Sigmoid colon (tissue), 7 donors: ENCODE results near the gene TNFRSF13B. TPM values are rescaled to one million over a fixed set of nuclear protein-coding genes. Genes with fewer than 3 reads are reported as not detected.
"Not testable (repeated sequence)": the region's sequence is repeated elsewhere in the genome, so short reads cannot be mapped to it uniquely, and the experiment has no call there.

Experiments
- DNase-seq: peaks from one replicate; pipeline ENCODE4 v3.0.0-alpha.2; 2019
- H3K27ac ChIP-seq, 4 donors: fragments of 200-600 bp; sonication (generic); one replicate each; pipeline ENCODE4 v1.5.1; 2016 to 2019; ENCODE audit warnings: mild to moderate bottlenecking in 1 of 4
- H3K27me3 ChIP-seq, 3 donors: fragments of 200-600 bp; sonication (generic); one replicate each; pipeline ENCODE4 v1.5.1; 2019; ENCODE audit warnings: mild to moderate bottlenecking in 1 of 3
- H3K36me3 ChIP-seq, 4 donors: fragments of 200-600 bp; sonication (generic); one replicate each; pipeline ENCODE4 v1.5.1; 2016 to 2019
- H3K4me1 ChIP-seq, 4 donors: fragments of 200-600 bp; sonication (generic); one replicate each; pipeline ENCODE4 v1.5.1; 2017 to 2019
- H3K4me3 ChIP-seq, 4 donors: fragments of 200-600 bp; sonication (generic); one replicate each; pipeline ENCODE4 v1.5.1; 2017 to 2019; ENCODE audit warnings: mild to moderate bottlenecking in 2 of 4, moderate library complexity in 1 of 4
- H3K9me3 ChIP-seq, 4 donors: fragments of 200-600 bp in 3 of 4; sonication (generic) in 3 of 4; one replicate each; pipeline versions ENCODE4 v1.5.1 to v1.6.1; 2013 to 2019
- EP300 ChIP-seq, 4 donors: sonication (generic); formaldehyde crosslinking; IDR thresholded peaks; one replicate each; pipeline ENCODE4 v1.6.1; 2017; ENCODE audit warnings: antibody characterized with exemption in 4 of 4
- POLR2A ChIP-seq, 2 donors: fragments of 450-650 bp; IDR thresholded peaks; one replicate each; pipeline ENCODE4 v1.6.1; 2016; ENCODE audit warnings: antibody characterized with exemption in 2 of 2, mild to moderate bottlenecking in 2 of 2, moderate library complexity in 2 of 2
- POLR2AphosphoS5 ChIP-seq, 4 donors: sonication (generic); formaldehyde crosslinking; IDR thresholded peaks; one replicate each; pipeline ENCODE4 v1.6.1; 2017; ENCODE audit warnings: antibody characterized with exemption in 4 of 4
- WGBS, 2 donors: extraction: QIAGEN DNeasy Blood & Tissue Kit; methylation state at CpG; one replicate each; pipeline ENCODE4 v1.1.7; 2013; 5-methylcytosine and 5-hydroxymethylcytosine counted together
- intact Hi-C: fragments of 100-400 bp; cut with DNase I; formaldehyde crosslinking; loops from one replicate; pipeline ENCODE4 v1.15.1; 2023
- polyA plus RNA-seq, 3 donors: library from polyadenylated mRNA; stranded (reverse); fragments of 200-250 nt; gene quantifications; one replicate each; pipeline ENCODE4 v1.2.3, GENCODE V29; 2013
- total RNA-seq, 4 donors: library from RNA; depleted of rRNA; stranded (reverse); fragments of >200 nt; gene quantifications; one replicate each; pipeline ENCODE4 v1.1.0, GENCODE V29; 2016
- TF ChIP-seq, protein P1 (sequence below), 4 experiments: fragments of 450-650 bp in 3 of 4; fragments of 200-600 bp in 1 of 4; IDR thresholded peaks; one replicate each; pipeline ENCODE4 v1.5.1; 2016 to 2019; ENCODE audit warnings: antibody characterized with exemption in 4 of 4, mild to moderate bottlenecking in 3 of 4, moderate library complexity in 2 of 4
- donor health status: healthy with polysubstance abuse.
- donor health status: Bipolar disorder and iron deficiency.
- donor health status: healthy.

TNFRSF13B gene
- total and polyA plus RNA-seq, 7 donors: 15.2 TPM; not detected in 6

- no peak overlapping the region for H3K4me3 ChIP-seq
- H3K4me1 ChIP-seq: no peaks in the 10 kb centered on the region
- no peak for DNase-seq
- 74 to 84% methylated on average over 4 of the region's 4 CpGs for WGBS, 2 donors
- no peak overlapping the region for H3K27ac ChIP-seq
- no peaks in the 10 kb centered on the region for H3K9me3 ChIP-seq
- no peak for TF ChIP-seq EP300 (IDR thresholded peaks at IDR 0.05)
- TF ChIP-seq, protein P1, sequence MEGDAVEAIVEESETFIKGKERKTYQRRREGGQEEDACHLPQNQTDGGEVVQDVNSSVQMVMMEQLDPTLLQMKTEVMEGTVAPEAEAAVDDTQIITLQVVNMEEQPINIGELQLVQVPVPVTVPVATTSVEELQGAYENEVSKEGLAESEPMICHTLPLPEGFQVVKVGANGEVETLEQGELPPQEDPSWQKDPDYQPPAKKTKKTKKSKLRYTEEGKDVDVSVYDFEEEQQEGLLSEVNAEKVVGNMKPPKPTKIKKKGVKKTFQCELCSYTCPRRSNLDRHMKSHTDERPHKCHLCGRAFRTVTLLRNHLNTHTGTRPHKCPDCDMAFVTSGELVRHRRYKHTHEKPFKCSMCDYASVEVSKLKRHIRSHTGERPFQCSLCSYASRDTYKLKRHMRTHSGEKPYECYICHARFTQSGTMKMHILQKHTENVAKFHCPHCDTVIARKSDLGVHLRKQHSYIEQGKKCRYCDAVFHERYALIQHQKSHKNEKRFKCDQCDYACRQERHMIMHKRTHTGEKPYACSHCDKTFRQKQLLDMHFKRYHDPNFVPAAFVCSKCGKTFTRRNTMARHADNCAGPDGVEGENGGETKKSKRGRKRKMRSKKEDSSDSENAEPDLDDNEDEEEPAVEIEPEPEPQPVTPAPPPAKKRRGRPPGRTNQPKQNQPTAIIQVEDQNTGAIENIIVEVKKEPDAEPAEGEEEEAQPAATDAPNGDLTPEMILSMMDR (IDR thresholded peaks at IDR 0.05): no peak
- TF ChIP-seq POLR2A (IDR thresholded peaks at IDR 0.05): no peak
- no peaks in the 10 kb centered on the region for H3K27me3 ChIP-seq
- no peaks in the 10 kb centered on the region for H3K36me3 ChIP-seq
- intact Hi-C loops: no loop called here
Observed at GRCh38 chr17:16922386-16923096, 49.4 kb downstream of the TNFRSF13B start.

- DNase-seq, intact Hi-C loops, H3K27ac ChIP-seq, H3K4me3 ChIP-seq, H3K4me1 ChIP-seq, H3K36me3 ChIP-seq, H3K9me3 ChIP-seq, H3K27me3 ChIP-seq: not testable (repeated sequence)
- WGBS, 2 donors: 92 to 94% methylated on average over 6 of the region's 6 CpGs
Observed at GRCh38 chr17:16921451-16921850, 50.5 kb downstream of the TNFRSF13B start.

DNA sequence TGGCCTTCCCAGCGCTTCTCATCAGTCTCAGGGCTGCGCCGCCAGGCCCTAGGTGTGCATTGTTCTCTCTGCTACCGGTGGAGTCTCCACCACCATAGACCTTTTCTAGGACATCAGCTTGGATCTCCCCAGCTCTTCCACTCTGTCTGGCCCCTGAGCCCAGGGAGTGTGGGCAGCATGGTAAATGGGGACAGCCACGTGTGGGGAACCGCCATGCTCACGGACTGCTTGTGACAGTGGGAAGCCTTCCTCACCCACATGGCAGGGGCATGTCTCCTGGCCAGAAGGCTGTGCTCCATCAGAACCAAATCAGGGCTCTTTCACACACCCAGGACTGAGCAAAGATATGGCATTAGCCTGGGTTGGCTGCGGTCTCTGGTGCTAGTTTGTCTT is 51.3 kb downstream of the TNFRSF13B start:
- Histone ChIP-seq H3K27me3 (no peaks in the 10 kb centered on the region), H3K4me1 (no peaks in the 10 kb centered on the region), H3K27ac (no peak overlapping the region), H3K36me3 (no peaks in the 10 kb centered on the region), H3K4me3 (no peak overlapping the region), H3K9me3 (no peaks in the 10 kb centered on the region)
- peak; percentile 17 for DNase-seq
- TF ChIP-seq, protein P1 (IDR thresholded peaks at IDR 0.05): no peak
- TF ChIP-seq EP300 (IDR thresholded peaks at IDR 0.05) (no peak), POLR2A (IDR thresholded peaks at IDR 0.05) (no peak), POLR2AphosphoS5 (IDR thresholded peaks at IDR 0.05) (no peak)
- intact Hi-C loops: no loop called here
- 96% methylated on average over 8 of the region's 8 CpGs for WGBS, 2 donors

GRCh38 chr17:16919663-16920627 is 52.0 kb downstream of the TNFRSF13B start:
- Histone ChIP-seq H3K27ac (no peak overlapping the region), H3K4me1 (no peaks in the 10 kb centered on the region), H3K36me3 (no peaks in the 10 kb centered on the region), H3K27me3 (no peaks in the 10 kb centered on the region), H3K4me3 (no peak overlapping the region), H3K9me3 (no peaks in the 10 kb centered on the region)
- TF ChIP-seq, protein P1 (IDR thresholded peaks at IDR 0.05): no peak
- TF ChIP-seq POLR2AphosphoS5 (IDR thresholded peaks at IDR 0.05) (no peak), EP300 (IDR thresholded peaks at IDR 0.05) (no peak), POLR2A (IDR thresholded peaks at IDR 0.05) (no peak)
- DNase-seq: no peak
- intact Hi-C loops: no loop called here
- WGBS, 2 donors: 92 to 93% methylated on average over 15 of the region's 15 CpGs

DNA sequence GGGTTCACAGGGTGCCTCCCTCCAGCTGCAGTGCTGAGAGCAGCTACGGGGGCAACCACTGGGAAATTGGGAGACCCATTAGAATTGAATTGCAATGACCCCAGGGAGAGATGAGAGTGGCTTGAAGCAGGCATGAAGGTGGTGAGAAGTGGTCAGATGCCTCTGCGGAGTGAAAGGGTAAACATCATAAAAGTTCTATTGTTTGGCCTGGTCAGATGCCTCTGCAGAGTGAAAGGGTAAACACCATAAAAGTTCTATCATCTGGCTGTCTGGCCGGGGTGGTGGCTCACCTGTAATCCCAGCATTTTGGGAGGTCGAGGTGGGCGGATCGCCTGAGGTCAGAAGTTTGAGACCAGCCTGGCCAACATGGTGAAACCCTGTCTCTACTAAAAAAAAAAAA is 53.5 kb downstream of the TNFRSF13B start:
- Histone ChIP-seq H3K27ac (no peak overlapping the region), H3K4me1 (no peaks in the 10 kb centered on the region), H3K27me3 (no peaks in the 10 kb centered on the region), H3K9me3 (no peaks in the 10 kb centered on the region), H3K4me3 (no peak overlapping the region), H3K36me3 (no peaks in the 10 kb centered on the region)
- DNase-seq: no peak
- intact Hi-C loops: no loop called here
- TF ChIP-seq, protein P1 (IDR thresholded peaks at IDR 0.05): no peak
- TF ChIP-seq EP300 (IDR thresholded peaks at IDR 0.05): no peak
- TF ChIP-seq POLR2AphosphoS5 (IDR thresholded peaks at IDR 0.05): no peak
- TF ChIP-seq POLR2A (IDR thresholded peaks at IDR 0.05): no peak
- 14 to 73% methylated on average over 6 of the region's 6 CpGs for WGBS, 2 donors
